HL-60 (cell line): ENCODE measurements around the gene PGS1.

Experiments
- DNase-seq, 2 experiments: peaks; one replicate each; pipeline ENCODE4 v3.0.0-alpha.2; 2010 to 2020; ENCODE audit warnings: low read depth in 1 of 2, low spot score in 1 of 2
- H3K27ac ChIP-seq: fragments of 250-450 bp; sonication (Bioruptor Pico); replicated peaks from 2 replicates; pipeline ENCODE4 v1.5.1; 2020; ENCODE audit warnings: mild to moderate bottlenecking, moderate library complexity
- H3K27me3 ChIP-seq: fragments of 250-450 bp; sonication (Bioruptor Pico); 2 replicates; pipeline ENCODE4 v1.5.1; 2021; ENCODE audit warnings: mild to moderate bottlenecking, moderate library complexity; ENCODE audit not compliant: insufficient read depth, poor library complexity, severe bottlenecking
- H3K4me3 ChIP-seq: replicated peaks from 2 replicates; pipeline ENCODE4 v1.5.1; 2011; ENCODE audit warnings: mild to moderate bottlenecking, control low read depth, low read length; ENCODE audit not compliant: insufficient read depth
- GABPA ChIP-seq: IDR thresholded peaks from 2 replicates; pipeline ENCODE4 v1.6.1; 2012; ENCODE audit warnings: low read depth
- POLR2AphosphoS5 ChIP-seq: IDR thresholded peaks from 2 replicates; pipeline ENCODE4 v1.6.1; 2012; ENCODE audit warnings: low read depth
- SPI1 ChIP-seq: IDR thresholded peaks from 2 replicates; pipeline ENCODE4 v1.6.1; 2012; ENCODE audit warnings: low read depth, mild to moderate bottlenecking, borderline replicate concordance
- TF ChIP-seq, protein P1 (sequence below): IDR thresholded peaks from one replicate; pipeline ENCODE4 v1.5.1; 2011; ENCODE audit warnings: low read length, control low read depth, inconsistent platforms; ENCODE audit not compliant: insufficient read depth
- TF ChIP-seq, protein P2 (sequence below): IDR thresholded peaks from 2 replicates; pipeline ENCODE4 v1.6.1; 2012; ENCODE audit warnings: low read depth; ENCODE audit not compliant: insufficient replicate concordance

PGS1 gene

DNA sequence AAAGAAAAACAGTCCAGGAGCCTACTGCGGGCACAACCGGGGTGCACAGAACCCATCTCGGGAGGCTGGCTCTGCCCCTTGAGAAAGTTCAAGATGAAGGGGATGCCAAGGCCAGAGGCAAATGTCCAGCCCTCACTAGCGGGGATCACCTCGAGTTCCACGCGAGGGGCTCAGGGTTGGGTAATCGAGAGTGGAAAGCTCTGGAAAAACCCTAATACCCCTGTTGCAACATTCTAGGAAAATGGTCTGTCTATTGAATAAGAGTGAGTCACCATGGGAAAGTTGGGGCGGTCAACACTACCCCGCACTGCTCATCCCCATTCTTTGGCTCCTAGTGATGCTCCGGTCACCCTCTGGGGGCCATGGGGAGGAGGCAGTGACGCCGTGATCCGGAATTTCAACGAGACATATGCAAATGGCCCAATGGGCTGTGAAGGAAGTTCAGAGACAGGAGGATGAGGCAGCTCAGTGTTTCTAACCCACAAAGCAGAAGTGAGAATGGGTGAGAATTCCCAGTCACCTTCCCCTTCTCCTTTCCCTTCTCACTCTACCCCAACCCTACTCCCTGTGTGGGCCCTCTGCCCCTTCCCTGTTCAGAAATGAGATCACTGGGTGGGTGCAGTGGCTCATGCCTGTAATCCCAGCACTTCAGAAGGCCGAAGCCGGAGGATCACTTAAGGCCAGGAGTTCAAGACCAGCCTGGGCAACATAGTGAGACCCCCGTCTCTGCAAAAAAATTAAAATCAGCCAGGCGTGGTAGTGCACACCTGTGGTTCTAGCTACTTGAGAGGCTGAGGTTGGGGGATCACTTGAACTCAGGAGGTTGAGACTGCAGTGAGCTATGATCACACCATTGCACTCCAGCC is 41.0 kb upstream of the PGS1 start:
- Histone ChIP-seq H3K4me3 (no peak overlapping the region), H3K27ac (no peak overlapping the region), H3K27me3 (peaks cover 10% of the 10 kb centered on the region)
- TF ChIP-seq SPI1, result peak; percentile 67
- TF ChIP-seq POLR2AphosphoS5, result no peak
- peak; percentile 23 to 71 for DNase-seq

DNA sequence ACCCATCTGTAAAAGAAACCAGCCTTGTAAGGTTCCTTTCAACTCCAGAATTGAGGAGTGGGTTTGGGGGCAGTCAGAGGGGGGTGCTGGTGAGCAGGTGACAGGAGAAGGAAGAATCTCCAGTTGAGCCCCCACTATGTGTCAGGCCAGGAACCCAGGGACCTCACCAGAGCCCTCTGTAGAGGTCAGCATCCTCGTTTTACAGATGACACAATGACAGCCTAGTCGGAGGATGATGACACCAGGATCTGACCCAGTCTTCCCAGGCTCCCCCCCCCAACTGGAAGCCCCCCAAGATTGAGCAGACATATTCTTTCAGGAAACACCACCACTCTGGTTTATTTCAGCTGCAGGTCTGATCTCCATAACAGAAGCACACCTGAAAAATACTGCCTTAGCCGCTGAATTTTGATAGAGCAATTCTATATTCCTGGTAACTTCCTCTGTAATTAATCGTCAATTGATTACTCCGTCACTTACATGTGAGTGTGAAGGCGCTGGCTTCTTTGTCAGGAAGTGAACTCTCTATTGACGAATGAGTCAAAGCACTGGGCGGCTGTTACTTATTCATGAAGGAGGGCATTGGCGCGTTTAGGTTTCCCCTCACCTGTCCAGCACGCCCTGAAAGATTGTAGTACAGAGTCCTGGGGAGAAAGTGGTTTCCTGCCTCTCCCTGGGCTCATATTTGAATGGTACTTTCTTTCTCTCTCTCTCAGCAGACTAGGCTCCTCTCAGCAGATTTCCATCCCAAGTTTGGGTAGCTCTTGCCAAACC is 39.8 kb upstream of the PGS1 start:
- no peak for DNase-seq
- Histone ChIP-seq H3K4me3 (no peak overlapping the region), H3K27me3 (peaks cover 10% of the 10 kb centered on the region), H3K27ac (no peak overlapping the region)
- no peak for TF ChIP-seq GABPA
- no peak for TF ChIP-seq SPI1
- TF ChIP-seq POLR2AphosphoS5, result no peak
- TF ChIP-seq, protein P1, sequence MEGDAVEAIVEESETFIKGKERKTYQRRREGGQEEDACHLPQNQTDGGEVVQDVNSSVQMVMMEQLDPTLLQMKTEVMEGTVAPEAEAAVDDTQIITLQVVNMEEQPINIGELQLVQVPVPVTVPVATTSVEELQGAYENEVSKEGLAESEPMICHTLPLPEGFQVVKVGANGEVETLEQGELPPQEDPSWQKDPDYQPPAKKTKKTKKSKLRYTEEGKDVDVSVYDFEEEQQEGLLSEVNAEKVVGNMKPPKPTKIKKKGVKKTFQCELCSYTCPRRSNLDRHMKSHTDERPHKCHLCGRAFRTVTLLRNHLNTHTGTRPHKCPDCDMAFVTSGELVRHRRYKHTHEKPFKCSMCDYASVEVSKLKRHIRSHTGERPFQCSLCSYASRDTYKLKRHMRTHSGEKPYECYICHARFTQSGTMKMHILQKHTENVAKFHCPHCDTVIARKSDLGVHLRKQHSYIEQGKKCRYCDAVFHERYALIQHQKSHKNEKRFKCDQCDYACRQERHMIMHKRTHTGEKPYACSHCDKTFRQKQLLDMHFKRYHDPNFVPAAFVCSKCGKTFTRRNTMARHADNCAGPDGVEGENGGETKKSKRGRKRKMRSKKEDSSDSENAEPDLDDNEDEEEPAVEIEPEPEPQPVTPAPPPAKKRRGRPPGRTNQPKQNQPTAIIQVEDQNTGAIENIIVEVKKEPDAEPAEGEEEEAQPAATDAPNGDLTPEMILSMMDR, result no peak
- TF ChIP-seq, protein P2, sequence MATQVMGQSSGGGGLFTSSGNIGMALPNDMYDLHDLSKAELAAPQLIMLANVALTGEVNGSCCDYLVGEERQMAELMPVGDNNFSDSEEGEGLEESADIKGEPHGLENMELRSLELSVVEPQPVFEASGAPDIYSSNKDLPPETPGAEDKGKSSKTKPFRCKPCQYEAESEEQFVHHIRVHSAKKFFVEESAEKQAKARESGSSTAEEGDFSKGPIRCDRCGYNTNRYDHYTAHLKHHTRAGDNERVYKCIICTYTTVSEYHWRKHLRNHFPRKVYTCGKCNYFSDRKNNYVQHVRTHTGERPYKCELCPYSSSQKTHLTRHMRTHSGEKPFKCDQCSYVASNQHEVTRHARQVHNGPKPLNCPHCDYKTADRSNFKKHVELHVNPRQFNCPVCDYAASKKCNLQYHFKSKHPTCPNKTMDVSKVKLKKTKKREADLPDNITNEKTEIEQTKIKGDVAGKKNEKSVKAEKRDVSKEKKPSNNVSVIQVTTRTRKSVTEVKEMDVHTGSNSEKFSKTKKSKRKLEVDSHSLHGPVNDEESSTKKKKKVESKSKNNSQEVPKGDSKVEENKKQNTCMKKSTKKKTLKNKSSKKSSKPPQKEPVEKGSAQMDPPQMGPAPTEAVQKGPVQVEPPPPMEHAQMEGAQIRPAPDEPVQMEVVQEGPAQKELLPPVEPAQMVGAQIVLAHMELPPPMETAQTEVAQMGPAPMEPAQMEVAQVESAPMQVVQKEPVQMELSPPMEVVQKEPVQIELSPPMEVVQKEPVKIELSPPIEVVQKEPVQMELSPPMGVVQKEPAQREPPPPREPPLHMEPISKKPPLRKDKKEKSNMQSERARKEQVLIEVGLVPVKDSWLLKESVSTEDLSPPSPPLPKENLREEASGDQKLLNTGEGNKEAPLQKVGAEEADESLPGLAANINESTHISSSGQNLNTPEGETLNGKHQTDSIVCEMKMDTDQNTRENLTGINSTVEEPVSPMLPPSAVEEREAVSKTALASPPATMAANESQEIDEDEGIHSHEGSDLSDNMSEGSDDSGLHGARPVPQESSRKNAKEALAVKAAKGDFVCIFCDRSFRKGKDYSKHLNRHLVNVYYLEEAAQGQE, result no peak

DNA sequence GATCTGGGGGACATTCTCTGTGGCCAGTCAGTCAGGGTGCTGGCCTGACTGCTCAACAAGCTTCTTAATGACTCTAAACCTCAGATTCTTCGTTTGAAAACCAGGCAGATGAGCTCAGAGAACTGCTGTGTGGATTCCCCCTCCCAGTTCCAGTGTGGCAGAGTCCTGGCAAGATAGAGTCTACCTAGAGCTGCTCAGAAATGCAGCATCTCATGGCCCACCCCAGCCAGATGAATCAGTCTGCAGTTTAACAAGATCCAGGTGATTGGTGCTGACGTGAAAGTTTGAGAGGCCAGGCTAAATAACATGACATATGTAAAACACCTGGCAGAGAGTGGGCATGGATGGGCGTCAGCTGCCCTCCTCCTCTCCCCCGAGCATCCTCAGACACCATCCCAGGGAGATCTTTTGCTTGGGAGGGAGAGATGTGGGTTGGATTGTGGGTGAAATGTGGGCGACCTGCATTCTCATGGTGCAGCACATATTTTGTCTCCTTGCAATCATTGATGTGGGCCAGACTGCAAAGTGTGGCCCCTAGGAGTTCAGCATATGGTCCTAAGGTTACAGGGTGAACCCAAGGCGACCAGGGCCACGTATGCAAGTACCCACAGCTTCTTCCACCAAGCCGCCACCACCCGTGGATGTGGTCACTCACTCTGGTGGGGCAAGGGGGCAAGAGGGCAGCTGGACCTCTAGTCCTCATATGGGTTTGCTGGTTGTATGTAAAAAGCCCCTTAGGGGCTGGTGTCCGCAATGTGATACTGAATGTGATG is 38.1 kb upstream of the PGS1 start:
- Histone ChIP-seq H3K4me3 (no peak overlapping the region), H3K27ac (no peak overlapping the region), H3K27me3 (peaks cover 10% of the 10 kb centered on the region)
- no peak for DNase-seq
- TF ChIP-seq, protein P1, result no peak
- no peak for TF ChIP-seq GABPA
- TF ChIP-seq, protein P2, result no peak
- TF ChIP-seq SPI1, result no peak
- no peak for TF ChIP-seq POLR2AphosphoS5
